Neural cell (in vitro differentiated cells): ENCODE measurements around the gene APOBEC3G. TPM values are rescaled to one million over a fixed set of nuclear protein-coding genes. Genes with fewer than 3 reads are reported as not detected.

Experiments
- H2AFZ ChIP-seq: fragments of 200-600, 300-800 bp; sonication (generic), shearing (Covaris generic); 2 replicates; pipeline ENCODE4 v1.6.0; 2014; ENCODE audit warnings: low read depth, mild to moderate bottlenecking, antibody characterized with exemption, low read length, moderate library complexity
- H3F3A ChIP-seq: fragments of 200-600 bp; shearing (Covaris generic); 2 replicates; pipeline ENCODE4 v1.6.1; 2016; ENCODE audit warnings: mild to moderate bottlenecking, moderate library complexity, mixed read lengths, antibody characterized with exemption, low read length; ENCODE audit not compliant: insufficient read depth, poor library complexity, severe bottlenecking
- H3K27ac ChIP-seq: fragments of 200-600, 300-800 bp; sonication (generic), shearing (Covaris generic); 2 replicates; pipeline ENCODE4 v1.5.1; 2014; ENCODE audit warnings: mild to moderate bottlenecking, low read length, moderate library complexity
- H3K27me3 ChIP-seq: fragments of 300-800, 200-600 bp; sonication (generic), shearing (Covaris generic); 2 replicates; pipeline ENCODE4 v1.6.0; 2014; ENCODE audit warnings: mild to moderate bottlenecking, low read depth, low read length, moderate library complexity; ENCODE audit not compliant: insufficient read depth
- H3K36me3 ChIP-seq: fragments of 300-800, 200-600 bp; sonication (generic), shearing (Covaris generic); 2 replicates; pipeline ENCODE4 v1.5.1; 2014; ENCODE audit warnings: mild to moderate bottlenecking, antibody characterized with exemption, low read length, moderate library complexity; ENCODE audit not compliant: insufficient read depth
- H3K4me2 ChIP-seq: fragments of 300-800, 200-600 bp; sonication (generic), shearing (Covaris generic); 2 replicates; pipeline ENCODE4 v1.6.0; 2014; ENCODE audit warnings: mild to moderate bottlenecking, low read length
- H3K4me3 ChIP-seq: fragments of 300-800, 200-600 bp; sonication (generic), shearing (Covaris generic); 2 replicates; pipeline ENCODE4 v1.5.1; 2014; ENCODE audit warnings: mild to moderate bottlenecking, low read length, moderate library complexity
- H3K79me2 ChIP-seq: fragments of 200-600 bp; shearing (Covaris generic); replicated peaks from 2 replicates; pipeline ENCODE4 v1.6.0; 2014; ENCODE audit warnings: mild to moderate bottlenecking, low read length, moderate library complexity; ENCODE audit not compliant: insufficient read depth
- H3K9ac ChIP-seq: fragments of 300-800, 200-600 bp; sonication (generic), shearing (Covaris generic); 2 replicates; pipeline ENCODE4 v1.6.1; 2016; ENCODE audit warnings: mild to moderate bottlenecking, low read length, mixed read lengths
- H3K9me2 ChIP-seq: fragments of 200-600 bp; shearing (Covaris generic); 2 replicates; pipeline ENCODE4 v1.6.1; 2016; ENCODE audit warnings: mild to moderate bottlenecking, low read length, mixed read lengths; ENCODE audit not compliant: insufficient read depth
- H3K9me3 ChIP-seq: fragments of 200-600, 300-800 bp; sonication (generic), shearing (Covaris generic); 2 replicates; pipeline ENCODE4 v1.6.1; 2016; ENCODE audit warnings: mild to moderate bottlenecking, mixed run types, low read length, moderate library complexity, mixed read lengths
- H4K20me1 ChIP-seq: fragments of 200-600 bp; shearing (Covaris generic); 2 replicates; pipeline ENCODE4 v1.6.1; 2016; ENCODE audit warnings: mild to moderate bottlenecking, mixed run types; ENCODE audit not compliant: insufficient read depth
- CTCF ChIP-seq: fragments of 450-650 bp; IDR thresholded peaks from 2 replicates; pipeline ENCODE4 v1.5.1; 2014; ENCODE audit warnings: antibody characterized with exemption, mild to moderate bottlenecking, moderate library complexity; ENCODE audit not compliant: poor library complexity, severe bottlenecking
- EP300 ChIP-seq: fragments of 450-650 bp; conservative IDR thresholded peaks from 2 replicates; pipeline ENCODE4 v1.6.1; 2014; ENCODE audit warnings: antibody characterized with exemption, mild to moderate bottlenecking, moderate library complexity; ENCODE audit not compliant: poor library complexity, severe bottlenecking
- EZH2 ChIP-seq: fragments of 200-600, 300-800 bp; shearing (Covaris generic), sonication (generic); IDR thresholded peaks from 2 replicates; pipeline ENCODE4 v1.6.1; 2014; ENCODE audit warnings: antibody characterized with exemption, low read length, borderline replicate concordance, mild to moderate bottlenecking; ENCODE audit not compliant: insufficient read depth, poor library complexity, severe bottlenecking
- MXI1 ChIP-seq: fragments of 450-650 bp; conservative IDR thresholded peaks from 2 replicates; pipeline ENCODE4 v1.6.1; 2014; ENCODE audit warnings: antibody characterized with exemption, mild to moderate bottlenecking; ENCODE audit not compliant: poor library complexity, severe bottlenecking
- POLR2AphosphoS5 ChIP-seq: IDR thresholded peaks from 2 replicates; pipeline ENCODE4 v1.6.1; 2012
- RAD21 ChIP-seq: fragments of 450-650 bp; conservative IDR thresholded peaks from 2 replicates; pipeline ENCODE4 v1.6.1; 2014; ENCODE audit warnings: antibody characterized with exemption, mild to moderate bottlenecking, moderate library complexity
- REST ChIP-seq: IDR thresholded peaks from 2 replicates; pipeline ENCODE4 v1.6.1; 2012; ENCODE audit warnings: borderline replicate concordance
- SMC3 ChIP-seq: fragments of 450-650 bp; conservative IDR thresholded peaks from 2 replicates; pipeline ENCODE4 v1.6.1; 2014; ENCODE audit warnings: antibody characterized with exemption, mild to moderate bottlenecking, moderate library complexity; ENCODE audit not compliant: poor library complexity
- TAF1 ChIP-seq: IDR thresholded peaks from 2 replicates; pipeline ENCODE4 v1.6.1; 2012; ENCODE audit warnings: low read depth
- polyA plus RNA-seq: library from polyadenylated mRNA; depleted of rRNA; stranded (reverse); fragments of >200 nt; gene quantifications from 2 replicates; pipeline ENCODE4 v1.2.3, GENCODE V29; 2014

The APOBEC3G gene
- polyA plus RNA-seq, 1 donor from 2014 or later, result not detected

GRCh38 chr22:39103431-39103830 lies 26.4 kb downstream of the APOBEC3G start:
- Histone ChIP-seq H3K4me3 (no peak overlapping the region), H3K36me3 (no peaks in the 10 kb centered on the region), H3K27me3 (no peaks in the 10 kb centered on the region), H3K79me2 (no peaks in the 10 kb centered on the region), H3K9me3 (no peaks in the 10 kb centered on the region), H4K20me1 (no peaks in the 10 kb centered on the region), H3F3A (no peaks in the 10 kb centered on the region), H3K4me2 (no peak overlapping the region), H2AFZ (no peak overlapping the region), H3K9me2 (no peaks in the 10 kb centered on the region), H3K27ac (no peak overlapping the region), H3K9ac (no peak overlapping the region)
- TF ChIP-seq SMC3, result no peak

GRCh38 chr22:39106326-39106725 lies 29.3 kb downstream of the APOBEC3G start:
- H3F3A ChIP-seq, result no peaks in the 10 kb centered on the region
- no peaks in the 10 kb centered on the region for H3K9me2 ChIP-seq
- H4K20me1 ChIP-seq, result no peaks in the 10 kb centered on the region
- H3K36me3 ChIP-seq, result no peaks in the 10 kb centered on the region
- TF ChIP-seq REST (no peak), EP300 (no peak), EZH2 (no peak), CTCF (no peak), SMC3 (no peak), RAD21 (no peak), MXI1 (no peak), POLR2AphosphoS5 (no peak), TAF1 (no peak)
- H3K4me2 ChIP-seq, result no peak overlapping the region
- H3K9me3 ChIP-seq, result no peaks in the 10 kb centered on the region
- no peak overlapping the region for H3K27ac ChIP-seq
- H2AFZ ChIP-seq, result no peak overlapping the region
- no peak overlapping the region for H3K4me3 ChIP-seq
- H3K27me3 ChIP-seq, result no peaks in the 10 kb centered on the region
- no peak overlapping the region for H3K9ac ChIP-seq
- no peaks in the 10 kb centered on the region for H3K79me2 ChIP-seq

DNA sequence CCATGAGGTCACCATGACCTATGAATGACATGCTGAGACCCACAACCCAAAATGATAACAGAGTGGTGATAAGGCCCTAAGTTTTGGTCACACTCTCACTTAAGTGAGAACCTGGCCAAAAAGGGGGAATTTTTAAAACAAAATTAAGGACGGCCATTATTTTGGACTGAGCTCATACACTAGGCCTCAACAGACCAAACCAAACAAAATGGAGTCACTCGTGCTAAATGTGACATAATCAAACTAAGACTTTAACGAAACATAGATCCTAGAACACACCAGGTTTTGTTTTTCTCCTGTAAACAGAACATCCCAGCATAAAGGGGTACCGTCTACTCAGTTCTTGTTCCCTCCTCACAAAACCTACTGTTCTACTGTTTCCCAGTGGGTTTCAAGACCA lies 31.4 kb downstream of the APOBEC3G start:
- Histone ChIP-seq H3K4me3 (no peak overlapping the region), H3K79me2 (no peaks in the 10 kb centered on the region)

More for the DNA sequence above, 31.4 kb downstream of the APOBEC3G start:
- H3K36me3 ChIP-seq, result no peaks in the 10 kb centered on the region
- H3K27ac ChIP-seq, result no peak overlapping the region
- H3K27me3 ChIP-seq, result no peaks in the 10 kb centered on the region
- H3K4me2 ChIP-seq, result no peak overlapping the region
- no peaks in the 10 kb centered on the region for H3F3A ChIP-seq
- H4K20me1 ChIP-seq, result no peaks in the 10 kb centered on the region
- H3K9ac ChIP-seq, result no peak overlapping the region
- H2AFZ ChIP-seq, result no peak overlapping the region
- H3K9me2 ChIP-seq, result no peaks in the 10 kb centered on the region
- H3K9me3 ChIP-seq, result no peaks in the 10 kb centered on the region
- no peak for TF ChIP-seq EZH2
- TF ChIP-seq SMC3, result no peak
- no peak for TF ChIP-seq POLR2AphosphoS5
- TF ChIP-seq REST, result no peak
- TF ChIP-seq TAF1, result no peak
- no peak for TF ChIP-seq MXI1
- no peak for TF ChIP-seq CTCF
- TF ChIP-seq RAD21, result no peak
- TF ChIP-seq EP300, result no peak
